NT2/D1 (cell line): Measurements from ENCODE around the gene ABCF2.

Experiments
- DNase-seq: peaks from one replicate; pipeline ENCODE4 v3.0.0-alpha.2; 2011; ENCODE audit warnings: low read depth, low spot score
- H3K27me3 ChIP-seq: 2 replicates; pipeline ENCODE4 v1.6.0; 2011; ENCODE audit warnings: mild to moderate bottlenecking; ENCODE audit not compliant: insufficient read length, insufficient read depth
- H3K36me3 ChIP-seq: 2 replicates; pipeline ENCODE4 v1.6.1; 2011; ENCODE audit warnings: mild to moderate bottlenecking, low read length, mixed read lengths; ENCODE audit not compliant: insufficient read depth, insufficient read length
- H3K4me1 ChIP-seq: 2 replicates; pipeline ENCODE4 v1.5.1; 2011; ENCODE audit not compliant: insufficient read depth, insufficient read length
- H3K4me3 ChIP-seq: 2 replicates; pipeline ENCODE4 v1.5.1; 2011; ENCODE audit warnings: low read depth; ENCODE audit not compliant: insufficient read length
- H3K9ac ChIP-seq: 2 replicates; pipeline ENCODE4 v1.6.0; 2011; ENCODE audit warnings: low read depth; ENCODE audit not compliant: insufficient read length
- H3K9me3 ChIP-seq: 2 replicates; pipeline ENCODE4 v1.5.1; 2011; ENCODE audit warnings: mild to moderate bottlenecking, low read length; ENCODE audit not compliant: insufficient read depth
- SUZ12 ChIP-seq: IDR thresholded peaks from 2 replicates; pipeline ENCODE4 v1.6.1; 2011; ENCODE audit not compliant: insufficient read length, insufficient read depth; ENCODE audit errors: extremely low read depth
- YY1 ChIP-seq: IDR thresholded peaks from 2 replicates; pipeline ENCODE4 v1.6.1; 2011; ENCODE audit not compliant: insufficient read length, insufficient read depth
- ZNF274 ChIP-seq: IDR thresholded peaks from 2 replicates; pipeline ENCODE4 v1.6.1; 2011; ENCODE audit warnings: mild to moderate bottlenecking, low read depth, low read length

Gene ABCF2

DNA sequence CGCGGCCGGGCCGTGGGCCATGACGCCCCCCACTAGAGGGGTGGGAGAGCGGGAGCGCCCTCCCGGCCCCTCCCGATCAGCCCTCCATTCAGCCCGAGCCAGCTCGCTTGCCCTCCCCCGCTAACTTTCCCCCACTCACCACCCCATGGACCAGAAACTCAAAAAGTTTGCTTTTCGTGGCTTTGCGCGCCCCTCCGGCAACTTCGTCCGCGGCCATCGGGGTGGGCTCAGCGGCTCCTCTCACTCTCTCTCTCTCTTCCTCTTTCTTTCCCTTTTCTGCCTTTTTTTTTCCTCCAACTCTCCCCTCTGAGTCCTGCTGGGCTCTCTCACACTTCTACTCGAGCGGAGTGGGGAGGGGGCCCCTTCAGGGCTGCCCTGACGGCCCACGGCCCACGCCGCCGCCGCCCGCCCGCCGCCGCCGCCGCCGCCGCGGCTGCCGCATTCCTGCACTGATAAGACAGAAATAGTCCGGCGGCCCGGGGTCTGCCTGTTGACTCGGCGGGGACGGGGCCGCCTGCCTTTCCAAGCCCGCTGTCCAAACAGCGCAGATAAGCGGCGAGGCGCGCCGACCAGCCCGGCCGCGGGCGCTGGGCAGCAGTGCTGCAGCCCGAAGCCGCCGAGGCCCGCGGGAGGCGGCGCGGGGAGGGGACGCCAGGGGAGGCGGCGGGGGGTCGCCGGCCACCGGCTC is 21.5 kb upstream of the ABCF2 start, which contains the start of gene SMARCD3:
Gene SMARCD3, minus strand, starts transcription at position 349 of the 688 bp plus-strand sequence. Its CDS starts 132 bp downstream, at position 217.
- DNase-seq = no peak
- TF ChIP-seq SUZ12 (no peak), YY1 (no peak), ZNF274 (no peak)
- Histone ChIP-seq H3K4me3 (peak within 1 kb of the TSS; percentile 40), H3K36me3 (no peaks in the 10 kb centered on the region), H3K9ac (peak within 1 kb of the TSS; percentile 61), H3K27me3 (peaks cover 75% of the 10 kb centered on the region), H3K9me3 (no peaks in the 10 kb centered on the region), H3K4me1 (peaks cover 37% of the 10 kb centered on the region)

DNA sequence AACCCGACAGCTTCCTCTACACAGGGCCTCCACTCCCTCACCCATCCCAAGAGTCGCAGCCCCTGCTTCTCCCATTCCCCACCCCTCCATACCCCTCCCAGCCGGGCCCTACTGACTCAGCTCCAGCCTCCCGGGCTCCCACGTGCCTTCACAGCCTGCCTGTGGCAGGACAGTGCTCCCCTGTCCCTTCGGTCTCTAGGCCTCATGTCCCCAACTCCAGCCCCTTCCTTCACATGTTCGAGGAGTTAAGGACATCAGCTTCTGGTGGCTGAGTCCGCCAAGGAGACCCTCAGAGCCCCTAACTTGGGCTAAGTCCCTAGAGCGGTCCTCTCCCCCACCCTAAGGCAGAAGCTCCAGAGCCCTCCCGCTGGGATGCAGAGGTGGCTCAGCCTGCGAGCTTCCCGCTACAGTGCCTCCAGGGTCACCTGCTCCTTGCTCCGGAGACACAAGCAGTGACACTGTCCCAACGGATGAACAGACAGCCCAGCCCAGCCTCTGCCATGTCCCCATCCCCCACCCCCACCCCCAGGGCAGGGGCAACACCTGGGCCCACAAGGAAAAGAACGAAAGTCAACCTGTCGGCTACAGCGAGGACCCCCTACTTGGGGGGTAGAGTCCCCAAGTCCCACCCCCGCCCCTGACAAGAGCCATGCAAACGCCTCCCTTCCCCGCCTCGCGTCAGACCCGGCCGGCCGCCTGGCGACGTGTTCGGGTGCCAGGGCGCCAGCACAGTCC is 20.8 kb upstream of the ABCF2 start:
- peak overlapping the region; percentile 32 for H3K9ac ChIP-seq
- peaks cover 33% of the 10 kb centered on the region for H3K4me1 ChIP-seq
- H3K27me3 ChIP-seq = peaks cover 68% of the 10 kb centered on the region
- no peaks in the 10 kb centered on the region for H3K36me3 ChIP-seq
- TF ChIP-seq ZNF274 (no peak), SUZ12 (no peak), YY1 (no peak)
- DNase-seq = no peak
- H3K9me3 ChIP-seq = no peaks in the 10 kb centered on the region
- H3K4me3 ChIP-seq = peak overlapping the region; percentile 40

DNA sequence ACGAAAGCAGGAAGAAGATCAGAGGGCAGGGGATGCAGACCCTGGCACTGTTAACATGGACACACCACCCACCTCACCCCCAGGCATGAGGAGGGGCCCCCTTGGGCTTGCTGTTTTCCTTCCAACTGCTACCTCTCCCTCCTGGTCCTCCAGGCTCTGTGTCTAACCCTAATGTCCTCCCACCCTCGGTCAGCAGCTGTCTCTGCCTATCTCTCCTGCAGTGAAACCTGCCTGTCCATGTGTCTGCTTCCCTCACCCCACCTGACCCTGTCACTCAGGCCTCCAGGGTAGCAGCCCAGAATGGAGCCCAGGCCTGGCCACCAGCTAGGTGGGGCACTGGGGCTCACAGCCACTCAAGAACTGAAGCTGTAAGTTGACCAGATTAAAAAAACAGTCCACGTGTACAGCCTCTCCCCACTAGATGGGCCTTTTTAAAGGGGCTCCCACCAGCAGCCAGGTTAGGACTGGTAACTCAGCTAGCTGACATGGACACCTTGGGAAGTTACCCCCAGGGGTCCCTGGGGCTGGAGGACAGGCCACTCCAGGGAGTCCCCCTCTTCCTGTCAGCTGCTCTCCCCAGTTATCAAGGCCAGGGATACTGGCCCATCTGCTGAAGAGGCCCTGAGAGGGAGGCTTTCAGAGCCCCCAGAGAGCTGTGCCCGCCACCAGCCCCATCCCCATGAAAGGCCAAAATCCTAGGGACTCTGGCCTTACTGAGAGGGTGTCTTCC is 20.0 kb upstream of the ABCF2 start:
- no peaks in the 10 kb centered on the region for H3K9me3 ChIP-seq
- H3K4me1 ChIP-seq = peaks cover 33% of the 10 kb centered on the region
- H3K4me3 ChIP-seq = no peak overlapping the region
- peaks cover 60% of the 10 kb centered on the region for H3K27me3 ChIP-seq
- DNase-seq = no peak
- no peak for TF ChIP-seq ZNF274
- TF ChIP-seq YY1 = no peak
- TF ChIP-seq SUZ12 = no peak
- no peak overlapping the region for H3K9ac ChIP-seq
- no peaks in the 10 kb centered on the region for H3K36me3 ChIP-seq

DNA sequence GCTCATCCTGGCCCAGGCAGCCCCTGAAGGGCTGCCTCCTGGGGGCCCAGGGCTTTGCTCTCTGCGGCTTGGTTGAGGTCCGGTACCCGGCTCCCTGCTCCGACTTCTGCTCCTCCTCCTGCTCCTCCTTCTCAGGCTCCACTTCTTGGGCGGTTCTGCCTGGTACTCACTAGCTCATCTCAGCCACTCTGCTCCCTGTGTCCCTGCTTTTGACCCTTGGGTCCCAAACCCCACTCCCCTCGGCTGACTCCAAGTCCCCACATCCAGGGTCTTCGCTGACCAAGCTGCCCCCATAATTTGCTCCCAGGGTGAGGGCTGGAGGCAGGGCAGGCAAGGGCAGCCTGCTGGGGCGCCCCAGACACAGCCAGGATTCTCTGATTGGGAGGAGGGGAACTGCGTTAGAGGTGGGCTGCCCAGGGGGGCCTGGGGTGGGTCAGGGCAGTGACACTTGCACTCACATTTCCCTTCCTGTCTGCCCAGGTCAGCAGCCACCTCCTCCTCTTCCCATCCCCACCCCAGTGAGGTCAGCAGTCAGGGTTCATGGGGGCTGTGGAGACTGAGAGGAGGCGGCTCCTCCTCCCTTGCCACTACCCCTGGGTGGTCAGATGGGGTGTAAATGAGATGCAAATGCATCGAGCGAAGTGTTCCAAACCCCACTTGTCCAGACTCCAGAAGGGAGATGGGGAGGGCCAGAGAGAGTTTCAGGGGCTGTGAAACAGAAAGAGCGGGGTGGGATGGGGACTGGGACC is 19.3 kb upstream of the ABCF2 start:
- no peaks in the 10 kb centered on the region for H3K36me3 ChIP-seq
- TF ChIP-seq SUZ12 (no peak), YY1 (no peak), ZNF274 (no peak)
- no peaks in the 10 kb centered on the region for H3K9me3 ChIP-seq
- no peak overlapping the region for H3K9ac ChIP-seq
- H3K27me3 ChIP-seq = peaks cover 57% of the 10 kb centered on the region
- H3K4me3 ChIP-seq = no peak overlapping the region
- DNase-seq = no peak
- H3K4me1 ChIP-seq = peaks cover 33% of the 10 kb centered on the region

DNA sequence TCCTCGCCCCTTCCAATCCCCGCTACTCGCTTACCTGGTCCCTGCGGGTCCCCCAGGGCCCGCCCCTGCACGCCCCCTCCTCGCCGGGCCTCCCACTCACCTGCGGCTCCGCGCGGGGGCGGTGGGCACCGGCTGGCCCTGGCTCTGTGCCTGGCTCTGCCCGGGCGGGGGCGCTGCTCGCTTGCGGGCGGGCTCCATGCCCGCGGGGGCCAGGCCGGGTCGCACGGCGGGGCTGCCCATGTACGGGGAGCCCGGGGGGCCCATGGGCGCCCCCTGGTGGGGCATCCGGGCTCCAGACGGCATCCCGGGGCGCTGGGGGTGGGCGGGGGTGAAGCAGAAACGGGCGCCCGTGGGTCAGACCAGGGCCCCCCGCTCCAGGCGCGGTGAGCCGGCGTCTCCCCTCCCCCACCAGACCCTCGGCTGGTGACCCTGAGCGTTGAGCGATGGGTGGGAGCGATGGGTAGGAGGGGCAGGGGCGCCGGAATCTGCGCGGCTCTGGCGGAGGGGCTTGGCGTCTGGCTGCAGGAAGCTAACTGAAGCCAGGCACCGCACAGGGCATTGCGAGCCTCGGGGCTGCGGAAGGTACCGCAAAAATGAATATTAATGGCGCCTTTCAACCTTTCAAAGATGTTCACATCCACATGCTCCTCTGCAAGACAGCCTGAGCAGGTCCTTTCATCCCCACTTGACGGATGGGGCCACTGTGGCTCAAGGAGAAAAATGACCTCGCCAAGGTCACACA is 18.5 kb upstream of the ABCF2 start:
- Histone ChIP-seq H3K9ac (peak overlapping the region; percentile 32), H3K27me3 (peaks cover 49% of the 10 kb centered on the region), H3K36me3 (peaks cover 1% of the 10 kb centered on the region), H3K4me3 (peak overlapping the region; percentile 37), H3K9me3 (no peaks in the 10 kb centered on the region), H3K4me1 (peaks cover 26% of the 10 kb centered on the region)
- TF ChIP-seq ZNF274 (no peak), SUZ12 (no peak), YY1 (no peak)
- no peak for DNase-seq

DNA sequence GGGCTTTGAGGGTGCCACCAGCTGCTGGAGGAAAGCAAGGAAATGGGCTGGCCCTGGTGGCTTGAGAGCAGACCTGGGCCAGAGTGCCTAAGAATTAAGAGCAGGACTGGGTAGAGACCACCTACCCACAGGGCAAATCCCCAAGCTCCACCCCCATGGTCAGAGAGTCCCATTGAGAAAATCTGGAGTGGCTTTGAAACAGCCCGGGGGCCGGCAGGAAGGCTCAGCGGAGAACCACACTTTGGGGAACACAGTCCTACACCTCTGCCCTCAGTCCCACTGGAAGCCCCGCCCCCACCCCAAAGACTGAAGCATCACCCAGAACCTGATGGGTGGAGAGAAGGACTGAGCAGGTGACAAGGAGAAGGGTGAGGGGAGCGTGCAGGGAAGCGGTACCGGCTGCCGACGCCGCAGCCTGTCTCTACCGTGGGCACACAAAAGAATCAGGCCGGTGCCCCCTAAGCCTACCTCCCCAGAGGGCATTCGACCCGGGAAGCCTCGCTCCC is 17.9 kb upstream of the ABCF2 start:
- no peak for DNase-seq
- Histone ChIP-seq H3K9ac (peak overlapping the region; percentile 32), H3K9me3 (no peaks in the 10 kb centered on the region), H3K4me1 (peaks cover 21% of the 10 kb centered on the region), H3K36me3 (peaks cover 8% of the 10 kb centered on the region), H3K4me3 (peak overlapping the region; percentile 37), H3K27me3 (peaks cover 43% of the 10 kb centered on the region)
- TF ChIP-seq SUZ12 (no peak), ZNF274 (no peak), YY1 (no peak)
